ENCODE data around the gene RUNX2.

RUNX2 gene

GRCh38 chr6:45687570-45687969, 359.4 kb downstream of the RUNX2 start:
- Mint-ChIP-seq H3K9me3 (peaks cover 8% of the 10 kb centered on the region), H3K4me1 (ENCODE audit: low read depth) (no peaks in the 10 kb centered on the region), H3K27ac (no peak overlapping the region), H3K4me3 (no peak overlapping the region), H3K27me3 (ENCODE audit: low read depth) (no peaks in the 10 kb centered on the region), H3K36me3 (ENCODE audit: low read depth) (no peaks in the 10 kb centered on the region)

- H3K4me1 Mint-ChIP-seq (ENCODE audit: low read depth) = no peaks in the 10 kb centered on the region
- no peaks in the 10 kb centered on the region for H3K36me3 Mint-ChIP-seq (ENCODE audit: low read depth)
- no peak overlapping the region for H3K27ac Mint-ChIP-seq
- peaks cover 8% of the 10 kb centered on the region for H3K9me3 Mint-ChIP-seq
- H3K4me3 Mint-ChIP-seq = no peak overlapping the region
- H3K27me3 Mint-ChIP-seq (ENCODE audit: low read depth) = no peaks in the 10 kb centered on the region
Observed at GRCh38 chr6:45688180-45688579, 360.1 kb downstream of the RUNX2 start.

- no peak overlapping the region for H3K27ac Mint-ChIP-seq
- H3K27me3 Mint-ChIP-seq (ENCODE audit: low read depth) = peaks cover 4% of the 10 kb centered on the region
- H3K9me3 Mint-ChIP-seq = peaks cover 8% of the 10 kb centered on the region
- H3K4me3 Mint-ChIP-seq = no peak overlapping the region
- H3K4me1 Mint-ChIP-seq (ENCODE audit: low read depth) = no peaks in the 10 kb centered on the region
- peaks cover 4% of the 10 kb centered on the region for H3K36me3 Mint-ChIP-seq (ENCODE audit: low read depth)
Observed at GRCh38 chr6:45689926-45690615, 361.9 kb downstream of the RUNX2 start.

GRCh38 chr6:45690846-45691245, 362.7 kb downstream of the RUNX2 start:
- H3K4me1 Mint-ChIP-seq (ENCODE audit: low read depth) = no peaks in the 10 kb centered on the region
- H3K27me3 Mint-ChIP-seq (ENCODE audit: low read depth) = peaks cover 4% of the 10 kb centered on the region
- no peak overlapping the region for H3K27ac Mint-ChIP-seq
- H3K9me3 Mint-ChIP-seq = peaks cover 8% of the 10 kb centered on the region
- no peak overlapping the region for H3K4me3 Mint-ChIP-seq
- peaks cover 4% of the 10 kb centered on the region for H3K36me3 Mint-ChIP-seq (ENCODE audit: low read depth)

- Mint-ChIP-seq H3K9me3 (peaks cover 4% of the 10 kb centered on the region), H3K27me3 (ENCODE audit: low read depth) (peaks cover 4% of the 10 kb centered on the region)
Observed at GRCh38 chr6:45691426-45691825, 363.3 kb downstream of the RUNX2 start.

GRCh38 chr6:45692021-45692420, 363.9 kb downstream of the RUNX2 start:
- Mint-ChIP-seq H3K36me3 (ENCODE audit: low read depth) (peaks cover 4% of the 10 kb centered on the region), H3K9me3 (peaks cover under 1% of the 10 kb centered on the region), H3K27me3 (ENCODE audit: low read depth) (peaks cover 4% of the 10 kb centered on the region), H3K27ac (no peak overlapping the region), H3K4me1 (ENCODE audit: low read depth) (peaks cover 4% of the 10 kb centered on the region), H3K4me3 (no peak overlapping the region)

More at GRCh38 chr6:45691426-45691825, 363.3 kb downstream of the RUNX2 start:
- peaks cover 4% of the 10 kb centered on the region for H3K36me3 Mint-ChIP-seq (ENCODE audit: low read depth)
- H3K4me3 Mint-ChIP-seq = no peak overlapping the region
- no peak overlapping the region for H3K27ac Mint-ChIP-seq
- no peaks in the 10 kb centered on the region for H3K4me1 Mint-ChIP-seq (ENCODE audit: low read depth)

GRCh38 chr6:45696738-45697137, 368.6 kb downstream of the RUNX2 start:
- H3K27ac Mint-ChIP-seq = no peak overlapping the region
- no peaks in the 10 kb centered on the region for H3K9me3 Mint-ChIP-seq
- peaks cover 4% of the 10 kb centered on the region for H3K36me3 Mint-ChIP-seq (ENCODE audit: low read depth)
- peaks cover 4% of the 10 kb centered on the region for H3K4me1 Mint-ChIP-seq (ENCODE audit: low read depth)
- H3K27me3 Mint-ChIP-seq (ENCODE audit: low read depth) = peaks cover 7% of the 10 kb centered on the region
- no peak overlapping the region for H3K4me3 Mint-ChIP-seq

GRCh38 chr6:45697605-45698004, 369.5 kb downstream of the RUNX2 start:
- no peaks in the 10 kb centered on the region for H3K9me3 Mint-ChIP-seq
- H3K36me3 Mint-ChIP-seq (ENCODE audit: low read depth) = peaks cover 4% of the 10 kb centered on the region
- H3K27me3 Mint-ChIP-seq (ENCODE audit: low read depth) = peaks cover 7% of the 10 kb centered on the region
- H3K4me1 Mint-ChIP-seq (ENCODE audit: low read depth) = peaks cover 6% of the 10 kb centered on the region
- no peak overlapping the region for H3K4me3 Mint-ChIP-seq
- H3K27ac Mint-ChIP-seq = no peak overlapping the region

- peaks cover 7% of the 10 kb centered on the region for H3K27me3 Mint-ChIP-seq (ENCODE audit: low read depth)
- H3K9me3 Mint-ChIP-seq = no peaks in the 10 kb centered on the region
- H3K27ac Mint-ChIP-seq = no peak overlapping the region
- peaks cover 4% of the 10 kb centered on the region for H3K36me3 Mint-ChIP-seq (ENCODE audit: low read depth)
- peaks cover 6% of the 10 kb centered on the region for H3K4me1 Mint-ChIP-seq (ENCODE audit: low read depth)
- no peak overlapping the region for H3K4me3 Mint-ChIP-seq
Observed at GRCh38 chr6:45698046-45698445, 369.9 kb downstream of the RUNX2 start.

GRCh38 chr6:45699663-45700062, 371.5 kb downstream of the RUNX2 start:
- H3K4me1 Mint-ChIP-seq (ENCODE audit: low read depth) = peaks cover 11% of the 10 kb centered on the region
- H3K36me3 Mint-ChIP-seq (ENCODE audit: low read depth) = peaks cover 1% of the 10 kb centered on the region
- no peaks in the 10 kb centered on the region for H3K9me3 Mint-ChIP-seq
- H3K27me3 Mint-ChIP-seq (ENCODE audit: low read depth) = peaks cover 4% of the 10 kb centered on the region
- no peak overlapping the region for H3K27ac Mint-ChIP-seq
- H3K4me3 Mint-ChIP-seq = no peak overlapping the region

- Mint-ChIP-seq H3K4me1 (ENCODE audit: low read depth) (peaks cover 7% of the 10 kb centered on the region), H3K27ac (no peak overlapping the region), H3K4me3 (no peak overlapping the region), H3K36me3 (ENCODE audit: low read depth) (no peaks in the 10 kb centered on the region), H3K27me3 (ENCODE audit: low read depth) (peaks cover 8% of the 10 kb centered on the region), H3K9me3 (no peaks in the 10 kb centered on the region)
Observed at GRCh38 chr6:45702849-45703739, 375.0 kb downstream of the RUNX2 start.

- Mint-ChIP-seq H3K27me3 (ENCODE audit: low read depth) (peaks cover 8% of the 10 kb centered on the region), H3K4me3 (no peak overlapping the region), H3K4me1 (ENCODE audit: low read depth) (peaks cover 7% of the 10 kb centered on the region), H3K36me3 (ENCODE audit: low read depth) (no peaks in the 10 kb centered on the region), H3K27ac (no peak overlapping the region), H3K9me3 (no peaks in the 10 kb centered on the region)
Observed at GRCh38 chr6:45704056-45704800, 376.1 kb downstream of the RUNX2 start.

GRCh38 chr6:45705137-45705855, 377.2 kb downstream of the RUNX2 start:
- H3K4me3 Mint-ChIP-seq = no peak overlapping the region
- H3K36me3 Mint-ChIP-seq (ENCODE audit: low read depth) = peaks cover 1% of the 10 kb centered on the region
- no peaks in the 10 kb centered on the region for H3K9me3 Mint-ChIP-seq
- H3K27me3 Mint-ChIP-seq (ENCODE audit: low read depth) = peaks cover 5% of the 10 kb centered on the region
- no peak overlapping the region for H3K27ac Mint-ChIP-seq
- H3K4me1 Mint-ChIP-seq (ENCODE audit: low read depth) = peaks cover 14% of the 10 kb centered on the region

- Mint-ChIP-seq H3K4me1 (ENCODE audit: low read depth) (peaks cover 23% of the 10 kb centered on the region), H3K4me3 (no peak overlapping the region), H3K9me3 (no peaks in the 10 kb centered on the region), H3K27ac (no peak overlapping the region), H3K27me3 (ENCODE audit: low read depth) (peaks cover 5% of the 10 kb centered on the region), H3K36me3 (ENCODE audit: low read depth) (peaks cover 1% of the 10 kb centered on the region)
Observed at GRCh38 chr6:45706319-45706718, 378.2 kb downstream of the RUNX2 start.
